Measurements from ENCODE around the gene NLGN1.
"Not testable (repeated sequence)": the region's sequence is repeated elsewhere in the genome, so short reads cannot be mapped to it uniquely, and the experiment has no call there.

The NLGN1 gene

GRCh38 chr3:173429527-173429926, 32.0 kb downstream of the NLGN1 start:
- no peak for DNase-seq (ENCODE audit: low read depth)

- no peak for DNase-seq (ENCODE audit: low read depth)
Measured at GRCh38 chr3:173430576-173430975, 33.0 kb downstream of the NLGN1 start.

GRCh38 chr3:173439004-173439403, 41.5 kb downstream of the NLGN1 start:
- DNase-seq (ENCODE audit: low read depth), result no peak

- no peak for DNase-seq (ENCODE audit: low read depth)
Measured at GRCh38 chr3:173440514-173440913, 43.0 kb downstream of the NLGN1 start.

- not testable (repeated sequence) for DNase-seq (ENCODE audit: low read depth)
Measured at GRCh38 chr3:173451561-173451960, 54.0 kb downstream of the NLGN1 start.

GRCh38 chr3:173463250-173463649, 65.7 kb downstream of the NLGN1 start:
- DNase-seq (ENCODE audit: low read depth), result no peak

GRCh38 chr3:173465112-173465511, 67.6 kb downstream of the NLGN1 start:
- peak; percentile 12 for DNase-seq (ENCODE audit: low read depth)

- no peak for DNase-seq (ENCODE audit: low read depth)
Measured at GRCh38 chr3:173465898-173466678, 68.5 kb downstream of the NLGN1 start.

- no peak for DNase-seq (ENCODE audit: low read depth)
Measured at GRCh38 chr3:173467501-173467900, 70.0 kb downstream of the NLGN1 start.

GRCh38 chr3:173473237-173473636, 75.7 kb downstream of the NLGN1 start:
- no peak for DNase-seq (ENCODE audit: low read depth)

GRCh38 chr3:173479301-173479700, 81.8 kb downstream of the NLGN1 start:
- no peak for DNase-seq (ENCODE audit: low read depth)

GRCh38 chr3:173501931-173502489, 104.5 kb downstream of the NLGN1 start:
- DNase-seq (ENCODE audit: low read depth), result peak; percentile 4

- DNase-seq (ENCODE audit: low read depth), result peak; percentile 39
Measured at GRCh38 chr3:173502983-173503568, 105.5 kb downstream of the NLGN1 start.

- DNase-seq (ENCODE audit: low read depth), result no peak
Measured at GRCh38 chr3:173510565-173510964, 113.0 kb downstream of the NLGN1 start.

- no peak for DNase-seq (ENCODE audit: low read depth)
Measured at GRCh38 chr3:173513123-173513522, 115.6 kb downstream of the NLGN1 start.

- peak; percentile 3 for DNase-seq (ENCODE audit: low read depth)
Measured at GRCh38 chr3:173529062-173529711, 131.6 kb downstream of the NLGN1 start.

- DNase-seq (ENCODE audit: low read depth), result no peak
Measured at GRCh38 chr3:173531602-173532001, 134.1 kb downstream of the NLGN1 start.

- no peak for DNase-seq (ENCODE audit: low read depth)
Measured at GRCh38 chr3:173538410-173538809, 140.9 kb downstream of the NLGN1 start.

- not testable (repeated sequence) for DNase-seq (ENCODE audit: low read depth)
Measured at GRCh38 chr3:173545590-173545989, 148.0 kb downstream of the NLGN1 start.

- no peak for DNase-seq (ENCODE audit: low read depth)
Measured at GRCh38 chr3:173547070-173547469, 149.5 kb downstream of the NLGN1 start.

- no peak for DNase-seq (ENCODE audit: low read depth)
Measured at GRCh38 chr3:173548261-173548660, 150.7 kb downstream of the NLGN1 start.

- DNase-seq (ENCODE audit: low read depth), result no peak
Measured at GRCh38 chr3:173552526-173552925, 155.0 kb downstream of the NLGN1 start.

Data from GM04504 (cell line).